GM12891 (cell line): Measurements from ENCODE around the gene JAG1.

Experiments used
- PAX5 ChIP-seq: IDR thresholded peaks from 2 replicates; pipeline ENCODE4 v1.6.1; 2011; ENCODE audit warnings: low read length, moderate library complexity, mild to moderate bottlenecking; ENCODE audit not compliant: insufficient read depth, severe bottlenecking
- POLR2A ChIP-seq: IDR thresholded peaks from 2 replicates; pipeline ENCODE4 v1.6.1; 2011; ENCODE audit warnings: low read depth, low read length, control low read depth
- POLR2AphosphoS5 ChIP-seq: IDR thresholded peaks from 2 replicates; pipeline ENCODE4 v1.6.1; 2011; ENCODE audit warnings: low read depth, low read length, control low read depth
- POU2F2 ChIP-seq: IDR thresholded peaks from 2 replicates; pipeline ENCODE4 v1.6.1; 2011; ENCODE audit warnings: low read depth, mild to moderate bottlenecking, control low read depth, low read length, moderate library complexity
- SPI1 ChIP-seq: IDR thresholded peaks from 2 replicates; pipeline ENCODE4 v1.6.1; 2011; ENCODE audit warnings: low read depth, low read length, control low read depth
- TAF1 ChIP-seq: IDR thresholded peaks from 2 replicates; pipeline ENCODE4 v1.6.1; 2011; ENCODE audit warnings: low read depth, low read length, control low read depth

DNA sequence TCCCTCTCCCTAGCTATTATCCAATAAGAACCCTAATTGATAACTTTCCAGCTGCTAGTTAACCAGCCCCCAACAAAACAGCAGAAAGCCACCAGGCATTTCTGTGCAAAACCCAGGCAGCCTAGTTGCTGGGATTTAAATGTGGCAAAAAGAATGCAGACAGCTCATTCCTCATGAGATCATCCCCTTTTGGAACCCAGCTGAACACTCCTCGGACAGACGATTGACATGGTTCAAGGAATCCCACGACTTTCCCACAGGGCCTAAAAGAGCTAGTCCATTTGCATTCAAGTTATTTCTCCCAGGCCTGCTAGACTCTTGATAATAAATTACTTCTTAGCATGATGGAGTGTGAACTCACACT lies 24.0 kb downstream of the JAG1 start:
- no peak for TF ChIP-seq POLR2AphosphoS5
- TF ChIP-seq POLR2A: no peak
- TF ChIP-seq TAF1: no peak
- TF ChIP-seq SPI1: no peak
- TF ChIP-seq POU2F2: no peak
- TF ChIP-seq PAX5: no peak
